Right cardiac atrium (tissue), 5 donors: ENCODE results near the gene ZNF786. TPM values are rescaled to one million over a fixed set of nuclear protein-coding genes. Genes with fewer than 3 reads are reported as not detected.

Source experiments
- ATAC-seq, 2 donors: fragments of 200-7000 bp; cut with Tn5 transposase; one replicate each; pipeline versions ENCODE4 v1.8.0 to v1.9.1; 2020; ENCODE audit warnings: moderate library complexity in 2 of 2, mild to moderate bottlenecking in 1 of 2
- DNase-seq, 3 donors: peaks; one replicate each; pipeline ENCODE4 v3.0.0-alpha.2; 2020
- H3K27ac ChIP-seq: one replicate; pipeline ENCODE4 v1.5.1; 2013; ENCODE audit warnings: mild to moderate bottlenecking, low read length, control low read depth, moderate library complexity
- H3K27me3 ChIP-seq: one replicate; pipeline ENCODE4 v1.6.1; 2013; ENCODE audit not compliant: control insufficient read depth, insufficient read depth
- H3K4me1 ChIP-seq: one replicate; pipeline ENCODE4 v1.6.1; 2013; ENCODE audit warnings: low read length; ENCODE audit not compliant: control insufficient read depth, insufficient read depth
- H3K4me3 ChIP-seq: one replicate; pipeline ENCODE4 v1.5.1; 2013; ENCODE audit warnings: low read length, control low read depth
- H3K9me3 ChIP-seq: one replicate; pipeline ENCODE4 v1.6.1; 2013; ENCODE audit warnings: low read length; ENCODE audit not compliant: control insufficient read depth
- WGBS: extraction: QIAGEN DNeasy Blood & Tissue Kit; methylation state at CpG from one replicate; pipeline ENCODE4 v1.1.7; 2013; 5-methylcytosine and 5-hydroxymethylcytosine counted together
- intact Hi-C, 4 donors: fragments of 100-400 bp; cut with DNase I; formaldehyde crosslinking; loops; one replicate each; pipeline versions ENCODE4 v1.11.0 to v1.14.0; 2022 to 2023
- polyA plus RNA-seq: library from polyadenylated mRNA; stranded (reverse); fragments of 200-250 nt; gene quantifications from one replicate; pipeline ENCODE4 v1.2.3, GENCODE V29; 2013
- total RNA-seq, 4 donors: library from RNA; stranded (reverse); fragmentation: NEBNext Ultra II Directional; extraction: Animal tissue kit (Norgen Biotek cat#: 25700); gene quantifications; one replicate each; pipeline ENCODE4 v1.2.1, GENCODE V29; 2021
- donor health status: healthy with polysubstance abuse.
- donor health status: DM: no; HTN: yes; CAD: no.
- donor health status: DM: no; HTN: no; CAD: no.
- donor health status: DM: no; HTN: yes; CAD: no; lungs with severe emphysema.
- donor health status: DM: yes; HTN: yes; CAD: no.

ZNF786 gene
- total and polyA plus RNA-seq, 5 donors = 2.1 to 4.1 (median 3.1) TPM

DNA sequence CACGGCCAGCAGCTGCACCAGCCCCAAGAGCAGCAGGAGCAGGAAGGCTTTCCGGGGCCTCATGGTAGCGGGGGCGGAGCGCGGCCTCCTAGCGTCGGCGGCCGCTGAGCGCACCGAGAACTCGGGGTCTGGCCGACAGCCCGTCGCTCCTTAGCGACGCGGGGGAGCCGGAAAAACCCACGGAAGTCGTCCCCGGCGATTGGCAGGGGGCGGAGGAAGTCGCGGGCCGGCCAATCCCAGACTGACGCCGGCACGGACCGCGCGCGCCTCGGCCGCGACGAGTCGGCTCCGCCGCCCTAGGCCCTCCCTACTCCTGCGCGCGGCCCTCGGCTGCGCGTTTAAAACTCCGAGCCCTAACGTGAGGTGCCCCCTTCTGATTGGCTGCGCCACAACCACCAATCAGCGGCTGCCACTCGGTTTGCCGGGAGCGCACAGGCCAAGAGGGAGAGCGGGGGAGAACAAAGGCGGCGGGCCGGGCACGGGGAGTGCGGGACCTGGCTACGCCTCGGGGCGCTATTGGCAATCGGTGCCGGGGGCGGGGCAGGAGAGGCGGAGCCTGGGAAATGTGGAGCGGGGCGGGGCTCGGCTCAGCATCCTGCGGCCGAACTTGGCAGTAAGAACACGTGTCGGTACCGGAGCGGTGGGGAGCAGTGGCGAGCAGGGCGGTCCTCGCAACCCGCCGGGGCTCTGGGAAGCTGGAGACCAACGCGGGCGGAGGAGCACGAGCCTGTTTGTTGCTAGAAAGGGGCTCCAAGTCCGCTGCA lies 62.0 kb downstream of the ZNF786 start, which contains the start of gene PDIA4:
PDIA4 (minus strand) TSS at position 160 of the 764 bp plus-strand sequence; CDS start at position 63, 97 bp downstream.
- H3K9me3 ChIP-seq = no peaks in the 10 kb centered on the region
- peaks cover 2% of the 10 kb centered on the region for H3K4me1 ChIP-seq
- peak; percentile 99 to 100 (median 100) for DNase-seq
- under 1% methylated on average over 87 of the region's 87 CpGs for WGBS
- peak within 1 kb of the TSS; percentile 78 for H3K4me3 ChIP-seq
- intact Hi-C loops = loop anchor here in 1 of 4 donors (2.0 kb wide), 1 partner anchor 36 kb away; no protein-coding TSS in a partner anchor
- no peaks in the 10 kb centered on the region for H3K27me3 ChIP-seq
- H3K27ac ChIP-seq = peak within 1 kb of the TSS; percentile 88
- ATAC-seq = peak; percentile 98

DNA sequence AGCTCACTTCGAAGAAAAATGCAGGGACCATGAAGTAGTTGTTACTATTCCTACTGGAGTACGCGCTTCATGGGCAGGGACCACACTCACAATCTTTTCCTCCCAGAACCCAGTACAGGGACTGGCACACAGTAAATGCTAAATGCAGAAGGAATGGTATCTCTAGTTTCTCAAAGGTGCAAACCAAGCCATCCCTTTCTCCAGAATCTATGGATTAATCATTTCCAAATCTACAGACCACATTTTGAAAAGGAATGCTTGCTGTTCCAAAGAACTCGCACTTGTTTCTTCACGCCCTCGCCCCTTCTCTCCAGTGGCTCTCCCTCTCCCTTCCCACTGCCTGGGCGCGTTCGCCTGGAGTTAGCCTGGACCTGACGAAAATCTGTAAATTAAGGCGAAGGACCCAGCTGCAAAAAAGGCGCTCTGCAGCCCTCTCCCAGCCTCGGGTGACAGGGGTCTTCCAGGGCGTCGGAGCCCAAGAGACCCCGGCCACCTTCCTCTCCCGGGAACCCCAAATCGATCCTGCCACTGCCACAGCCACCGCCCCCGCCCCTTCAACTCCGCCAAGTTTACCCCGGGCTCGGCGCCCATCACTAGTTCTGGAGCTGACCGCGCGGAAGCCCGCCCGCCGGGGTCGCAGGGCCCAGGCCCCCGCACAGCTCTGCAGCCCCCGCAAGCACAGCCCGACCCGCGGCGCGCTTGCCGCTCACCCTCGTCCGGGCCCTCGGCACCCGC lies 62.7 kb downstream of the ZNF786 start:
- Histone ChIP-seq H3K27ac (peak overlapping the region; percentile 88), H3K4me1 (peaks cover 2% of the 10 kb centered on the region), H3K9me3 (no peaks in the 10 kb centered on the region), H3K4me3 (peak overlapping the region; percentile 78), H3K27me3 (no peaks in the 10 kb centered on the region)
- no peak for DNase-seq
- ATAC-seq = no peak
- under 1% methylated on average over 43 of the region's 43 CpGs for WGBS
- intact Hi-C loops = loop anchor here in 1 of 4 donors (2.0 kb wide), 1 partner anchor 37 kb away; no protein-coding TSS in a partner anchor

DNA sequence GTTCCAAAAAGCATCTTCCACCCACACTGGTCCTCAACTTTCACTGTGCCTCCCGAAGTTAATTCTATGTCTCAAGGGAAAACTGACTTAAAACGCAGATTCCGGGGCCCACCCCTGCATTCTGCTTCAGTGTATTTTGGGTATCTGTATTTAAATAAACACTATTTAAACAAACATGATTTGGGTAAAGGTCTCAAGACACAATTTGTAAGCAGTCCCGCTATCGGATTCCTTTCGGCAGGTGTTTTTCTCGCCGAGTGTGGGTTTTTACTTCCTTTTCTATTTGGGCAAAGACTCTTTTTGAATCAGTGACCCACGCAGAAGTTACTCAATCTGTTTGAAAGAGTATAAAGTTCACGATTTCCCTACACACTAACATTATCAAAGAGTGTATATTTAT lies 63.5 kb downstream of the ZNF786 start:
- Histone ChIP-seq H3K27me3 (no peaks in the 10 kb centered on the region), H3K4me3 (peak overlapping the region; percentile 78), H3K4me1 (peaks cover 2% of the 10 kb centered on the region), H3K9me3 (no peaks in the 10 kb centered on the region), H3K27ac (no peak overlapping the region)
- 41% methylated on average over 10 of the region's 10 CpGs for WGBS
- ATAC-seq (no peak), DNase-seq (no peak)
- intact Hi-C loops = no loop called here

DNA sequence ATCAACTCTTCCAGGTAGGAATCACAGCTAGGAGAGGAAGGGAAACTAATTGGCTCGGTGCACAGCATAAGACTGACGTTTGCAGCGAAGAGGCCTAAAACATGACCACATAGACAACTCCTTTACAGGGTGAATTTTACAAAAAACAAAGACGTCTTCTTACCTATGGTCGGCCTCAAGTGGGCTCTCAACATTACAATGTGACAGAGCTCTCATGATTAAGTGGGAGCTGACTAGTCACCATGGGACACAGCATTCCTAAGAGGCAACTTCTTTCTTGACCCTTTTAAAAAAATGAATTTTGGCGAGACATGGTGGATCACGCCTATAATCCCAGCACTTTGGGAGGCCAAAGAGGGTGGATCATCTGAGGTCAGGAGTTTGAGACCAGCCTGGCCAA lies 66.9 kb downstream of the ZNF786 start:
- H3K4me3 ChIP-seq = no peak overlapping the region
- H3K9me3 ChIP-seq = no peaks in the 10 kb centered on the region
- no peak overlapping the region for H3K27ac ChIP-seq
- H3K27me3 ChIP-seq = no peaks in the 10 kb centered on the region
- DNase-seq (no peak), ATAC-seq (no peak)
- peaks cover 2% of the 10 kb centered on the region for H3K4me1 ChIP-seq
- 73% methylated on average over 7 of the region's 7 CpGs for WGBS
- intact Hi-C loops = no loop called here

DNA sequence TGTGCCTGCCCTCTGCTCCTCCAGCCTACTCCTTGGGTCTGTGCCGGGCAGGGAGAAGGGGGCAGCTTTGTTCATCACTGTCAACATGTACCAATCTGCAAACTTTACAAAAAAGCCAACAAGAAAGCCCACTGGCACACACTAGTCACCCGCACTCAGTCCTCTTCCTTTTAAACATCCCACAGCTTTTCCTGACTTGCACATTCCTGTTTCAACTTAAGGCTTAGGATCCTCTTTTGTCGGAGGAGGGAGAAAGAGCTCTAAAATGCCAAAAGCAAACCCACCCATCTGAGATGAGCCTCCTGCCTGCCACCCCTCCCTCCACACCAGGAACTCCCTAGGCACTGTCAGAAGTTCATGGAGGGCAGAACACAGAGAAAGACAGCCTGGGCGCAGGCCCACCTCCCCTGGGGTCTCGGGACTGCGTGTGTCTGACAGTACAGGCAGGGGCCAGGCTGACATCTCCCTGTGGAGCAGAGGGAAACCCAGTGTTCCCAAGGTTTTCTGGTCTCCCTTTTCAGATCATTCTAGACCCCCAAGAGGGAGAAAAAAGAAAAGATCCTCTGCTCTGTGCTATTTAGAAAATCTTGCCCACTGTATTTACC lies 67.7 kb downstream of the ZNF786 start:
- no peak overlapping the region for H3K27ac ChIP-seq
- H3K9me3 ChIP-seq = no peaks in the 10 kb centered on the region
- WGBS = 74% methylated on average over 6 of the region's 6 CpGs
- no peak for DNase-seq
- peak in 1 of 2 donors; percentile 12 for ATAC-seq
- H3K27me3 ChIP-seq = no peaks in the 10 kb centered on the region
- peaks cover 2% of the 10 kb centered on the region for H3K4me1 ChIP-seq
- no peak overlapping the region for H3K4me3 ChIP-seq
- intact Hi-C loops = no loop called here

DNA sequence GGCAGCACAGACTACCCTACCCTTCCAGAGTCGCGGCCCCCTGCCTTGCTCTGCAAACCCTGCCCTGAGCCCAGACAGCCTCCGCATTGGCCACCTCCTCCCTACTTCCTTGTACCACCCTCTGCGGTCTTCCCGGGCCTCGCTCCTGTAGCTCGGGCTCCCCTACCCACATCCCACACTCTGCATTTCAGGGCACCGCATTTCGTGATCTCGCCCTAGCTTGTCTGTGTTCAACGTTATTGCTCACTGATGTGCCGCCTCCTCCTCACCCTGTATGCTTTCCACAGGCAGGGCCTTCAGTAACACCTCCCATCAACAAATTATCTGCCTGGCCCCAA lies 68.8 kb downstream of the ZNF786 start:
- 87% methylated on average over 12 of the region's 12 CpGs for WGBS
- H3K4me1 ChIP-seq = no peaks in the 10 kb centered on the region
- H3K4me3 ChIP-seq = no peak overlapping the region
- no peak for DNase-seq
- no peaks in the 10 kb centered on the region for H3K9me3 ChIP-seq
- no peaks in the 10 kb centered on the region for H3K27me3 ChIP-seq
- intact Hi-C loops = no loop called here
- ATAC-seq = peak in 1 of 2 donors; percentile 52
- H3K27ac ChIP-seq = no peak overlapping the region

DNA sequence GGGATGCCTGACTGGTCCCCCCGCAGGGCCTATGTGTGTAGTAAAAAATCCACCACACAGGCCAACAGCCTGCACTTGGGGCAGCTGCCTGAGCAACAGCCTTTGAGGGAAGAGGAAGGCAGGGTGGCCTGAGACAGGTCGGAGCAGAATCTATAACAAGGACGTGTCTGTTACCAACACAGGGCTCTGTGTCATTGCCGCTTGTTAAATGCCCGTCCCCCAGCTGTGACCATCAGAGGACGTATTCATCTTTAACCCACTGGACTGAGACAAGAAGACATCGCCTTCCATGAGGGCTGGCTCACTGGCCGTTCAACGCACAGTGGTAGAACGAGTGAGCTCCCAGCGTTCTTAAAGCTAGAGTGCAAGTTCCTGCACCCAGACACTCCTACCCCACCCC lies 70.0 kb downstream of the ZNF786 start:
- no peaks in the 10 kb centered on the region for H3K9me3 ChIP-seq

More for the DNA sequence above, 70.0 kb downstream of the ZNF786 start:
- DNase-seq (no peak), ATAC-seq (no peak)
- H3K4me3 ChIP-seq = no peak overlapping the region
- no peaks in the 10 kb centered on the region for H3K4me1 ChIP-seq
- intact Hi-C loops = no loop called here
- H3K27ac ChIP-seq = no peak overlapping the region
- 88% methylated on average over 11 of the region's 11 CpGs for WGBS
- no peaks in the 10 kb centered on the region for H3K27me3 ChIP-seq

Other genes starting within 250 kb of the ZNF786 start
- gene EZH2, start 206.4 kb downstream of the ZNF786 start, total RNA-seq = 1 to 10 TPM; 1.2 to 1.7 (median 1.2) TPM
- gene EZH2, start 206.4 kb downstream of the ZNF786 start, polyA plus RNA-seq = 0.68 TPM
- 10 to 100 TPM; 33.0 to 69.2 (median 46.3) TPM for gene PDIA4, start 62.2 kb downstream of the ZNF786 start, total RNA-seq
- gene PDIA4, start 62.2 kb downstream of the ZNF786 start, polyA plus RNA-seq = 24.4 TPM
- gene ZNF425, start 35.6 kb upstream of the ZNF786 start, total RNA-seq = under 1 TPM; 0.72 to 0.99 (median 0.81) TPM
- 0.50 TPM for gene ZNF425, start 35.6 kb upstream of the ZNF786 start, polyA plus RNA-seq
- 10 to 100 TPM in 1 of 4 donors, 1 to 10 TPM in 3; 7.6 to 10.3 (median 8.7) TPM for gene ZNF398, start 56.7 kb upstream of the ZNF786 start, total RNA-seq
- 2.5 TPM for gene ZNF398, start 56.7 kb upstream of the ZNF786 start, polyA plus RNA-seq
- 10 to 100 TPM; 13.6 to 14.6 (median 13.9) TPM for gene ZNF282, start 104.8 kb upstream of the ZNF786 start, total RNA-seq
- 8.0 TPM for gene ZNF282, start 104.8 kb upstream of the ZNF786 start, polyA plus RNA-seq
- gene ZNF212, start 148.9 kb upstream of the ZNF786 start, total RNA-seq = 1 to 10 TPM; 4.5 to 5.7 (median 5.3) TPM
- 4.7 TPM for gene ZNF212, start 148.9 kb upstream of the ZNF786 start, polyA plus RNA-seq
- gene ZNF783, start 171.5 kb upstream of the ZNF786 start, total RNA-seq = 1 to 10 TPM; 6.4 to 7.4 (median 6.9) TPM
- gene ZNF783, start 171.5 kb upstream of the ZNF786 start, polyA plus RNA-seq = 3.5 TPM